ENCODE data around the gene TLK1. TPM values are rescaled to one million over a fixed set of nuclear protein-coding genes. Genes with fewer than 3 reads are reported as not detected.
A peak's percentile ranks its signal among the peaks of the same experiment; 100 is the strongest.
"Not testable (repeated sequence)": the region's sequence is repeated elsewhere in the genome, so short reads cannot be mapped to it uniquely, and the experiment has no call there.

Gene TLK1
- total RNA-seq, 1 donor from 2014 or later: 11.8 TPM

- FAIRE-seq (no peak), DNase-seq (ENCODE audit: low read depth) (no peak)
- TF ChIP-seq CTCF (IDR thresholded peaks at IDR 0.05; ENCODE audit: insufficient read depth, low read length, severe bottlenecking): no peak
- Histone ChIP-seq H3K27me3 (ENCODE audit: control insufficient read depth, insufficient read depth, low read length) (no peaks in the 10 kb centered on the region), H3K4me3 (ENCODE audit: low read depth, low read length) (no peak overlapping the region), H3K36me3 (ENCODE audit: control insufficient read depth, insufficient read depth, low read length) (no peaks in the 10 kb centered on the region)
These were observed 6.8 kb upstream of the TLK1 start for GRCh38 chr2:171167352-171167997.

- FAIRE-seq: no peak
- TF ChIP-seq CTCF (IDR thresholded peaks at IDR 0.05; ENCODE audit: insufficient read depth, low read length, severe bottlenecking): no peak
These were observed 5.8 kb upstream of the TLK1 start for GRCh38 chr2:171166328-171166983.

DNA sequence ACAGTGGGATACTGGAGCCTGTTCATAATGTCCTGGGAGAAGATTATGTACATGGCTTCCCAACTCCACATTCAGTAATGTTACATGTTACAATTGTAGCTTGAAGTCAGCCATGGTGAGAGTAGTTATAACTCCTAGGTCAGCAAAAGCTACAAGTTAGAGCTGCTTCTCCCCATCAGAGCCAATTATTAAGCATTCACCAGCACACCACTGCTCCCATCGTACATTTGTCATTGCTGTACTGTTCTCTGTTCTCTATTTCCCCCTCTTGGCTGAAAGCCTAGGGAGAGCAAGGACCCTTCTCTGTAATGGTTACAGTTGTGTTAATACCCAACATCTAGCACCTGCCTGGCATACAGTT lies 5.3 kb upstream of the TLK1 start:
- DNase-seq (ENCODE audit: low read depth) (no peak), FAIRE-seq (no peak)
- TF ChIP-seq CTCF (IDR thresholded peaks at IDR 0.05; ENCODE audit: insufficient read depth, low read length, severe bottlenecking): no peak
- H3K36me3 ChIP-seq (ENCODE audit: control insufficient read depth, insufficient read depth, low read length): no peaks in the 10 kb centered on the region
- H3K27me3 ChIP-seq (ENCODE audit: control insufficient read depth, insufficient read depth, low read length): no peaks in the 10 kb centered on the region
- no peak overlapping the region for H3K4me3 ChIP-seq (ENCODE audit: low read depth, low read length)

More at GRCh38 chr2:171166328-171166983, 5.8 kb upstream of the TLK1 start:
- Histone ChIP-seq H3K27me3 (ENCODE audit: control insufficient read depth, insufficient read depth, low read length) (no peaks in the 10 kb centered on the region), H3K4me3 (ENCODE audit: low read depth, low read length) (no peak overlapping the region), H3K36me3 (ENCODE audit: control insufficient read depth, insufficient read depth, low read length) (no peaks in the 10 kb centered on the region)
- no peak for DNase-seq (ENCODE audit: low read depth)

- Histone ChIP-seq H3K4me3 (ENCODE audit: low read depth, low read length) (no peak overlapping the region), H3K36me3 (ENCODE audit: control insufficient read depth, insufficient read depth, low read length) (no peaks in the 10 kb centered on the region), H3K27me3 (ENCODE audit: control insufficient read depth, insufficient read depth, low read length) (no peaks in the 10 kb centered on the region)
- FAIRE-seq (no peak), DNase-seq (ENCODE audit: low read depth) (peak; percentile 49)
- no peak for TF ChIP-seq CTCF (IDR thresholded peaks at IDR 0.05; ENCODE audit: insufficient read depth, low read length, severe bottlenecking)
These were observed 2.6 kb upstream of the TLK1 start for GRCh38 chr2:171163261-171163660.

- not testable (repeated sequence) for DNase-seq (ENCODE audit: low read depth); H3K4me3 ChIP-seq (ENCODE audit: low read depth, low read length); H3K27me3 ChIP-seq (ENCODE audit: control insufficient read depth, insufficient read depth, low read length); H3K36me3 ChIP-seq (ENCODE audit: control insufficient read depth, insufficient read depth, low read length); FAIRE-seq
These were observed 2.0 kb upstream of the TLK1 start for GRCh38 chr2:171162522-171163197.

- TF ChIP-seq CTCF (IDR thresholded peaks at IDR 0.05; ENCODE audit: insufficient read depth, low read length, severe bottlenecking): peak; percentile 7
- Histone ChIP-seq H3K36me3 (ENCODE audit: control insufficient read depth, insufficient read depth, low read length) (no peaks in the 10 kb centered on the region), H3K4me3 (ENCODE audit: low read depth, low read length) (peak overlapping the region; percentile 90), H3K27me3 (ENCODE audit: control insufficient read depth, insufficient read depth, low read length) (no peaks in the 10 kb centered on the region)
- DNase-seq (ENCODE audit: low read depth) (peak; percentile 45), FAIRE-seq (no peak)
These were observed 455 bp upstream of the TLK1 start for GRCh38 chr2:171160956-171161740.
